Measurements from ENCODE around the gene FLACC1.

FLACC1 gene

DNA sequence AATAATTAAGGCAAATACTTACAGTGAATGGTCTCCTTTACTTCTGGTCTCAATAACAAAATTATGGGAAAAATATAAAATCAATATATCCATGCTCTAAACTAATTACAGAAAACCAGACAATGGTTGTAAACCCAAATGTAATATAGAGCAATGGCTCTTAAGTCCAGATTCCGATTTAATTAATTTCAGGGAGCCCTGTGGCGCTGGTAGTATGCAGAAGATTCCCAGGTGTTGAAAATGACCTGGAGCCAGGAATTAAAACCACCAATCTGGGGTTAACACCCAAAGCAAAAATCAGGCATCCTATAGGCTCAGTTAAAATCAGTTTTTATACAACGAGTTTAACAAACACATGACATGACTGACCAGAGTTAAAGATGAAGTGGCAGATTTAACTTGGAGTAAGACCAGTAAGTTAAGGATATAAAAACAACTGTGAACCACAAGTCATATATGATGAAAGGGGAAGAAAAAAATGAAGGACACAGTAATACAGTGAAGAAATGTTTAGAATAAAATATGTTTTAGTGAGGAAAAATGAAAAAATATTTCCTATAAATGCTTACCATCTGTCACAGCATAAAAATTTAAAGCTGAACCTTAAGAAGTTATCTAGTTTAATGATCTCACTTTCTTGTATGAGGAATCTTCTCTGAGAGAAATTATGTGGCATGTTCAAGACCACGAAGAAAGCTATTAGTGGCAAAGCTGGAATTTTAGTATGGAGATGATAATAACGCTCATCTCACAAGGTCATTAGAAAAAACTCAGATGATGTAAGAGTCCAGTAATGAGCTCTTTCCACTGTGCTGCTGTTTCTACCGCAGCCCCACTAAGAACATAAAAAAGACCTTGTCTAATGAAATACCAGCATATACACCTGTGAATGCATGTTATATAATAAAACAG is 45.8 kb upstream of the FLACC1 start:
- TF ChIP-seq, protein P1, sequence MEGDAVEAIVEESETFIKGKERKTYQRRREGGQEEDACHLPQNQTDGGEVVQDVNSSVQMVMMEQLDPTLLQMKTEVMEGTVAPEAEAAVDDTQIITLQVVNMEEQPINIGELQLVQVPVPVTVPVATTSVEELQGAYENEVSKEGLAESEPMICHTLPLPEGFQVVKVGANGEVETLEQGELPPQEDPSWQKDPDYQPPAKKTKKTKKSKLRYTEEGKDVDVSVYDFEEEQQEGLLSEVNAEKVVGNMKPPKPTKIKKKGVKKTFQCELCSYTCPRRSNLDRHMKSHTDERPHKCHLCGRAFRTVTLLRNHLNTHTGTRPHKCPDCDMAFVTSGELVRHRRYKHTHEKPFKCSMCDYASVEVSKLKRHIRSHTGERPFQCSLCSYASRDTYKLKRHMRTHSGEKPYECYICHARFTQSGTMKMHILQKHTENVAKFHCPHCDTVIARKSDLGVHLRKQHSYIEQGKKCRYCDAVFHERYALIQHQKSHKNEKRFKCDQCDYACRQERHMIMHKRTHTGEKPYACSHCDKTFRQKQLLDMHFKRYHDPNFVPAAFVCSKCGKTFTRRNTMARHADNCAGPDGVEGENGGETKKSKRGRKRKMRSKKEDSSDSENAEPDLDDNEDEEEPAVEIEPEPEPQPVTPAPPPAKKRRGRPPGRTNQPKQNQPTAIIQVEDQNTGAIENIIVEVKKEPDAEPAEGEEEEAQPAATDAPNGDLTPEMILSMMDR (IDR thresholded peaks at IDR 0.05), result no peak
- Mint-ChIP-seq H3K36me3 (ENCODE audit: low read depth) (no peaks in the 10 kb centered on the region), H3K4me1 (no peaks in the 10 kb centered on the region), H3K9me3 (no peaks in the 10 kb centered on the region), H3K4me3 (no peak overlapping the region), H3K27me3 (ENCODE audit: low read depth, poor library complexity) (no peaks in the 10 kb centered on the region), H3K27ac (no peak overlapping the region)
- DNase-seq, result no peak

DNA sequence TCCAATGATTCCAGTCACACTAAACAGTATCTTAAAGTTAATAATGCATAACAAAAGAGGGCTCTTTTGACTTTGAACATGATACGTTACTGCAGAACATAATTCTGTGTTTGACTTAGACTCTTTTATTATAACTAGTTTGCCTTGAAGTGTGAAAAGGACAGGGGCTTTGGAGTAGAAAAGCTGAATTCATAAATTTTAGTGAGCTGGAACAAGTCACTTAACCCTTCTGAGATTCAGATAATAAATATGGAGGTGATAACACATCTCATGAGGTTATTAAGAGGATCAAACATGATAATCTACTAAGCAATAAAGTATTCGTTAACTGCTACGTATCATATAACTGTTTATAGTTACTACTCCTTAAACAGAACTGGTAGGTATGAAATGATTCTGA is 44.7 kb upstream of the FLACC1 start:
- no peaks in the 10 kb centered on the region for H3K36me3 Mint-ChIP-seq (ENCODE audit: low read depth)
- no peak for DNase-seq
- H3K27ac Mint-ChIP-seq, result no peak overlapping the region
- H3K4me3 Mint-ChIP-seq, result no peak overlapping the region
- H3K27me3 Mint-ChIP-seq (ENCODE audit: low read depth, poor library complexity), result no peaks in the 10 kb centered on the region
- H3K4me1 Mint-ChIP-seq, result no peaks in the 10 kb centered on the region
- TF ChIP-seq, protein P1 (IDR thresholded peaks at IDR 0.05), result no peak
- no peaks in the 10 kb centered on the region for H3K9me3 Mint-ChIP-seq

DNA sequence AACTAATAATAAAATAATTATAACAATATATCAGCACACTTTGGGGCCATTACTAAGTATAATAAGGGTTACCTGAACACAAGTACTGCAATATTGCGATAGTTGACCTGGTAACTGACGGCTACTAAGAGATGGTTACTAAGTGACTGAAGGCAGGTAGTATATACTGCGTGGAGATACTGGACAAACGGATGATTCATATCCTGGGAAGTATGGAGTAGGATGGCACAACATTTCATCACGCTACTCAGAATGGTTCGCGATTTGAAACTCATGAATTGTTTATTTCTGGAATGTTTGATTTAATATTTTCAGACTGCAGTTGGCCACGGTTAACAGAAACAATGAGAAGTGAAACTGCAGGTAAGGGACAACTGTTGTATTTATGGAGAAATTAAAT is 39.5 kb upstream of the FLACC1 start:
- Mint-ChIP-seq H3K4me1 (no peaks in the 10 kb centered on the region), H3K27me3 (ENCODE audit: low read depth, poor library complexity) (peaks cover 3% of the 10 kb centered on the region), H3K27ac (no peak overlapping the region), H3K4me3 (no peak overlapping the region), H3K9me3 (no peaks in the 10 kb centered on the region), H3K36me3 (ENCODE audit: low read depth) (peaks cover 12% of the 10 kb centered on the region)
- TF ChIP-seq, protein P1 (IDR thresholded peaks at IDR 0.05), result no peak
- no peak for DNase-seq

DNA sequence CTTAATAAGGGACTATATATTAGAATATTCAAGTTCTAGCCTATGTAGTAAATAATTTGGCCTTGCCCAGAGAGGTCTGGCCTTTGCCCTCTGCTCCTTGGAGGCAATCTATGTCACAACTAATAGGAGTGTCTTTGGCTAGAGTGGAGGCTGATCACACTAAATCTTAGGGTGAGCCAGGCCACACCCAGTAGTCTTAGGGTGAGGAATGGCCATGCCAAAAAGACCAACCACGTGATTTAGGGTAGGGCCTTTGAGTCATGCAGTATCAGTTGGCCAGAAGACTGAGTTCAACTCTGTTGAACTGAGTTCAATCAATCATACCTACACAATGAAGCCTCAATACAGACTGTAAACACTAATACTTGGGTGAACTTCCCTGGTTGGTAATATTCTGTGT is 26.0 kb upstream of the FLACC1 start:
- H3K4me3 Mint-ChIP-seq, result no peak overlapping the region

DNA sequence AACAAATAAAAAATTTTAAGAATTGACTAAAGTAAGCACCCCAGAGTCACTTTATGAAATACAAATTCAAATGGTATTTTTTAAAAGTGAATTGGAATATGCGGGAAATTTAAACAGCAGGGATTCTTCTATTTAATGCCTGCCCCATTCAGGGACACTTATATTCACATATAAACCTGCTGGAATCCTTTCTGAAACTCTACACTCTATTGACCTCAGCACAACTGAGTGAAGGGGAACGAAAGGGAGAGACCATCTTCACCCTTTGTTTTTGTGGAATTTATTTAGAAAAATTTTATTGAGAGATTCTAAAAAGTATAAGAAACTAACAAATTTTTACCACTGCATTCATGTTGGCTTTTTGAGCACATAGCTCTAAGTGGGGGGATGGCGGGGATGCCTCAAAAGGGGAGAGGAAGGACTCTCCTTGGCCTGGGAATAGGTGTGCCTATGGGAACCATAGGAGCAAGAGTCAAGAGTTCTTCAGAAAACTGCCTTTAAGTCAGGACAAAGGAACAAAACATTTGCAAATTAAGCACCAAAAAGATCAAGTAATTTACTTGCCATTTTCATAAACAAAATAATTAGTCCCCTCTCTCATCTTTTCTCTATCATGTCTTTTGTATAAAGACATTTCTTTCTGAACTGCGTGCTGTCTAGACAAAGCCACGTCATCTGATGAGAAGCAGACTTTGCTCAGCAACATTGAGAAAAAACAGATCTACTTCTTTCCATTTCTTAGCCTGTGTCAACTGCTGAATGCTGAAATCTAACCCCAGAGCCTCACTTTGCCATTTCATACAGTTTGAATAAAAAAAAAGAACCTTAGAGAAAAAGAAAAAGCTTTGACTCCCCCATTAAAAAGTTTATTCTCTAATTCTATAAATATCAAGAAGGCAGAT is 21.6 kb upstream of the FLACC1 start:
- TF ChIP-seq, protein P1 (IDR thresholded peaks at IDR 0.05), result no peak
- Mint-ChIP-seq H3K27me3 (ENCODE audit: low read depth, poor library complexity) (peaks cover 3% of the 10 kb centered on the region), H3K4me1 (no peaks in the 10 kb centered on the region), H3K36me3 (ENCODE audit: low read depth) (peaks cover 56% of the 10 kb centered on the region), H3K4me3 (no peak overlapping the region), H3K9me3 (peaks cover 15% of the 10 kb centered on the region), H3K27ac (peak overlapping the region; percentile 9)
- DNase-seq, result no peak

More for the DNA sequence above, 26.0 kb upstream of the FLACC1 start:
- TF ChIP-seq, protein P1 (IDR thresholded peaks at IDR 0.05), result no peak
- Mint-ChIP-seq H3K4me1 (no peaks in the 10 kb centered on the region), H3K27me3 (ENCODE audit: low read depth, poor library complexity) (peaks cover 3% of the 10 kb centered on the region), H3K36me3 (ENCODE audit: low read depth) (peaks cover 41% of the 10 kb centered on the region), H3K27ac (no peak overlapping the region), H3K9me3 (no peaks in the 10 kb centered on the region)
- no peak for DNase-seq
